ENCODE measurements around the gene FIBCD1. TPM values are rescaled to one million over a fixed set of nuclear protein-coding genes. Genes with fewer than 3 reads are reported as not detected.

The FIBCD1 gene
- total RNA-seq, 1 experiment from 2014 or later, result 7.1 TPM

GRCh38 chr9:130913599-130914416, 25.2 kb downstream of the FIBCD1 start:
- H3K4ac ChIP-seq (ENCODE audit: low read depth, low read length), result no peak overlapping the region
- Mint-ChIP-seq H3K27ac (peak overlapping the region in 2 of 3 experiments; percentile 42 to 83; a peak in 4 of 7 replicates), H3K27me3 (ENCODE audit: low read depth) (no peaks in the 10 kb centered on the region), H3K36me3 (ENCODE audit: insufficient read depth in 1 of 3, low read depth in 3 of 3) (no peaks in the 10 kb centered on the region), H3K4me1 (peaks cover 12 to 24% of the 10 kb centered on the region in 2 experiments), H3K4me3 (no peak overlapping the region; a peak in 1 of 5 replicates), H3K9me3 (no peaks in the 10 kb centered on the region)
- no peaks in the 10 kb centered on the region for H3K79me1 ChIP-seq (ENCODE audit: insufficient read depth, low read depth, low read length, poor library complexity, severe bottlenecking)
- no peak overlapping the region for H4K8ac ChIP-seq (replicated peaks; ENCODE audit: insufficient read length, low read depth, low read length)
- H3K18ac ChIP-seq (ENCODE audit: insufficient read length, low read depth, low read length), result no peak overlapping the region
- H2BK5ac ChIP-seq (ENCODE audit: insufficient read length, low read length), result no peak overlapping the region
- no peak overlapping the region for H2AK5ac ChIP-seq (ENCODE audit: insufficient read length, low read length)
- no peak overlapping the region for H3K56ac ChIP-seq (ENCODE audit: insufficient read length, low read depth, low read length)
- H3K23ac ChIP-seq (ENCODE audit: insufficient read length, low read depth, low read length), result no peak overlapping the region
- H2BK15ac ChIP-seq (ENCODE audit: low read depth, low read length), result no peak overlapping the region
- no peaks in the 10 kb centered on the region for H3K23me2 ChIP-seq (ENCODE audit: insufficient read length, low read depth, low read length, poor library complexity, severe bottlenecking)
- no peak overlapping the region for H2BK120ac ChIP-seq (ENCODE audit: low read depth, low read length, poor library complexity, severe bottlenecking)
- H3K27ac ChIP-seq (ENCODE audit: insufficient read length, low read depth, low read length), result no peak overlapping the region
- H4K5ac ChIP-seq (ENCODE audit: insufficient read length, low read depth, low read length), result no peak overlapping the region
- no peak overlapping the region for H3K4me2 ChIP-seq (ENCODE audit: insufficient read depth, insufficient read length, low read length)
- no peaks in the 10 kb centered on the region for H3K79me2 ChIP-seq (ENCODE audit: insufficient read depth, low read length)
- no peak for DNase-seq
- H3K9ac ChIP-seq (ENCODE audit: extremely low read depth, insufficient read length, low read length), result no peak overlapping the region
- peak overlapping the region; percentile 37; the same call in 1 of the 2 replicates for H3K14ac ChIP-seq (ENCODE audit: insufficient read depth, low read length)
- H4K91ac ChIP-seq (ENCODE audit: insufficient read length, low read depth, low read length), result no peak overlapping the region
- no peaks in the 10 kb centered on the region for H4K20me1 ChIP-seq (ENCODE audit: control insufficient read depth, insufficient read depth, insufficient read length)
- H2BK12ac ChIP-seq (ENCODE audit: insufficient read length, low read depth, low read length), result no peak overlapping the region
- no peak overlapping the region for H3T11ph ChIP-seq (ENCODE audit: low read length)
- H2AFZ ChIP-seq (ENCODE audit: low read length), result no peak overlapping the region
- H3K4me1 ChIP-seq (ENCODE audit: insufficient read depth, low read length), result no peaks in the 10 kb centered on the region
- TF ChIP-seq CTCF (conservative IDR thresholded peaks at IDR 0.05), result no peak
- H3K9me3 ChIP-seq (ENCODE audit: control insufficient read depth, low read depth, low read length), result no peaks in the 10 kb centered on the region
- WGBS (ENCODE audit: extremely low coverage, insufficient read length, low lambda C conversion rate), result no CpG with 5 or more reads among the region's 23 CpGs
- H3K27me3 ChIP-seq (ENCODE audit: insufficient read depth, low read length), result no peaks in the 10 kb centered on the region
- no peak overlapping the region for H2BK20ac ChIP-seq (ENCODE audit: low read depth, low read length, poor library complexity, severe bottlenecking)

Measured in H9 (cell line).